Central memory CD8-positive, alpha-beta T cell (primary cell): ENCODE results near the gene COG5.
"Not testable (repeated sequence)": the region's sequence is repeated elsewhere in the genome, so short reads cannot be mapped to it uniquely, and the experiment has no call there.

Experiments
- ATAC-seq: fragments of 150-1000 bp; cut with Tn5 transposase; replicated peaks from 2 replicates; pipeline ENCODE4 v1.10.0; 2022; ENCODE audit warnings: mild to moderate bottlenecking, moderate FRiP score, moderate number of reproducible peaks; ENCODE audit not compliant: poor library complexity, severe bottlenecking; ENCODE audit errors: extremely low read depth
- DNase-seq, 2 donors: peaks; one replicate each; pipeline ENCODE4 v3.0.0; 2021; ENCODE audit warnings: low spot score in 2 of 2
- H3K27ac Mint-ChIP-seq: one replicate; pipeline ENCODE4 v1.8.0; 2022; ENCODE audit warnings: low read depth, mild to moderate bottlenecking, moderate library complexity, mixed read lengths
- H3K27me3 Mint-ChIP-seq: one replicate; pipeline ENCODE4 v1.8.0; 2022; ENCODE audit warnings: mixed read lengths
- H3K36me3 Mint-ChIP-seq: one replicate; pipeline ENCODE4 v1.8.0; 2022; ENCODE audit warnings: mild to moderate bottlenecking, moderate library complexity, mixed read lengths; ENCODE audit not compliant: insufficient read depth
- H3K4me1 Mint-ChIP-seq: one replicate; pipeline ENCODE4 v1.8.0; 2022; ENCODE audit warnings: mixed read lengths
- H3K4me3 Mint-ChIP-seq: one replicate; pipeline ENCODE4 v1.8.0; 2022; ENCODE audit warnings: mild to moderate bottlenecking, moderate library complexity, mixed read lengths
- H3K9me3 Mint-ChIP-seq: one replicate; pipeline ENCODE4 v1.8.0; 2022; ENCODE audit warnings: mixed read lengths

The COG5 gene

DNA sequence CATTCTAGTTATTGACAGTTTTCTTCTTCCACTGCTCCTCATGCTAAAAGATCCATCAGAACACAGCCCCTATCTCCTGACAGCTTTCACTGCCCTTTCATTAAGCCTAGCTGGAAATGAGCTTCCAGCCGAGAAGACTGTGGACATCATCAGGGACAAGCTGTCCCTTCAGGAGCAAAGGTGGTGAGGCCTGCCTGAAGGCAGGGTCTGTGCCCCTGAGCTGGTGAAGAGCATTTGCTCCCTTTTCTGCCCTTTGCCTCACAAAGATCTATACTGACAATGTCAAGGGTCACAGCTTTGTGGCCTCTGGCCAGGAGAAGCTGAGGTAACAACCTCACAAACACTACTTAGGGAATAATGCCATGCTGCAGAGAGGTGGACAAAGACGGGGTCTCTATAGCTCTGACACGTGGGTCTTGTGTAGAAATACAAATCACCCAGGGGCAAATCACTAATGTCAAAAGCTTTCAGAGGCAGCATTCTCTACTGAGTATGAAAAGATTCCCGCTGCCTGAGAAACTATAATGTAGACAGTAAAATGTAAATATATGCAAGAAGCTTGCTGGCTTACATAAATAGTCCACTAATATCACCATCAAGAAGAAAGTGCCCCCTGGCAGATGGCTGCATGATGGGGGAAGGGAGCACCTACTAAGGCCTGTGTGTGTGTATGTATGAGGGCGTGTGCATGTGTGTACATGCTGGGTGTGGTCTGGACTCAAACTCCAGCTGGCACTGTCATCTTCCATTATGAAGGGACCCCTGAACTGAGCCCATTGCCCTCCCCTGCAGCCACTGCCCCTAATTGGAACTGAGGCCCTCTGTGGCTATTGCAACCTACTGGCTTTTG lies 339.1 kb downstream of the COG5 start:
- no peak overlapping the region for H3K4me3 Mint-ChIP-seq
- no peaks in the 10 kb centered on the region for H3K9me3 Mint-ChIP-seq
- no peak overlapping the region for H3K27ac Mint-ChIP-seq
- DNase-seq (no peak), ATAC-seq (no peak)
- peaks cover 19% of the 10 kb centered on the region for H3K36me3 Mint-ChIP-seq
- H3K27me3 Mint-ChIP-seq = no peaks in the 10 kb centered on the region
- no peaks in the 10 kb centered on the region for H3K4me1 Mint-ChIP-seq

DNA sequence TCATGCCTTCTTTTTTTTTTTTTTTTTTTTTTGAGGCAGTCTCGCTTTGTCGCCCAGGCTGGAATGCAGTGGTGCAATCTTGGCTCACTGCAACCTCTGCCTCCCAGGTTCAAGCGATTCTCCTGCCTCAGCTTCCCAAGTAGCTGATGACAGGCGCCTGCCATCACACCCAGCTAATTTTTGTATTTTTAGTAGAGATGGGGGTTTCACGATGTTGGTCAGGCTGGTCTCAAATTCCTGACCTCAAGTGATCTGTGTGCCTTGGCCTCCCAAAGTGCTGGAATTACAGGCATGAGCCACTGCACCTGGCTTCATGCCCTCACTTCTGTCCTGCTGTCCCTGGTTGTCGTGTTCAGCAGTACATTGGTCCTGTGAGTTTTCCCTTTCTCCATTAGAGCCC lies 342.9 kb downstream of the COG5 start:
- not testable (repeated sequence) for H3K4me1 Mint-ChIP-seq, H3K9me3 Mint-ChIP-seq, H3K4me3 Mint-ChIP-seq, DNase-seq, H3K27me3 Mint-ChIP-seq, H3K27ac Mint-ChIP-seq, ATAC-seq
- peaks cover 11% of the 10 kb centered on the region for H3K36me3 Mint-ChIP-seq

DNA sequence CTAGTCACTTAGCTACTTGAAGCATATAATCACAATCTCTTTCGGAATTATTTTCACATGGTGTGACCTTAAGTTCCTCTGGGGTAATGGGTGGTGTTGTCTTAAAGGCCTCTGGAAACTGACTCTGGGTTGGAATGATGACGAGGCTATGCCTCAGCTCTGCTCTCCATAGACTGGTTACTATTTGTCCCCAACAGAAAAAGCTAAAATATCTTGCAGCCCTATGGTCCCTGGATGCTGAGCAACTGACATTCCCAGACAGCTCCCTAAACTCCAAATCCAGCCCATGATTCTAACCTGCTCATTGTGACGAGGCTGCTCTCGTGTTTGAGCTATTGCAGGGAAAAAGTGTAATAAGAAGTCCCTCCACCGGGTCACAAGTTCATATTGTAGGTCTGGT lies 343.4 kb downstream of the COG5 start:
- Mint-ChIP-seq H3K27ac (no peak overlapping the region), H3K4me1 (no peaks in the 10 kb centered on the region), H3K36me3 (peaks cover 11% of the 10 kb centered on the region), H3K27me3 (no peaks in the 10 kb centered on the region), H3K4me3 (no peak overlapping the region), H3K9me3 (no peaks in the 10 kb centered on the region)
- no peak for DNase-seq
- no peak for ATAC-seq

DNA sequence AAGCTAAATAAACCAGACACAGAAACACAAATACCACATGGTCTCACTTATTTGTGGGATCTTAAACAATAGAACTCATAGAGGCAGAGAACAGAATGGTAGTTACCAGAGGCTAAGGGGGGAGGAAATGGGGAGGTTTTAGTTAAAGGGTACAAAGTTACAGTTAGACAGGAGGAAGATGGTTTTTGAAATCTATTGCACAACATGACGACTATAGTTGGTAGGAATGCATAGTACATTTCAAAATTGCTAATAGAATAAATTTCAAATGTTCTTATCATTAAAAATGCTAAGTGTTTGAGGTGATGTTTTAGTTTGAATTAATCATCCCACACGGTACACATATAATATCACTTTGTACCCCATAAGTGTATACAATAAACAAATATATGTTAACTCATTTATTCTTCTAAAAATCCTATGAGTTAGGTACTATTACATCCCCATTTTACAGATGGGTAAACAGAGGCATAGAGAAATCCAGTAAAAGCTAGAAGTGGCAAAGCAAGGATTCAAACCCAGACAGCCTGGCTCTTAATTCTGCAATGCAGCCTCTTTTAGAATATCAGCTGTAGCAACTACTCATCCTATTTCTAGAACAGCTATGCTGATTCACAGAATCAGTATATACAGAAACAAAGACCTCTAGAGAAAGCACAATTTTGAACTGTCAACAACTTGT lies 344.0 kb downstream of the COG5 start:
- no peak for ATAC-seq
- Mint-ChIP-seq H3K27ac (no peak overlapping the region), H3K4me1 (no peaks in the 10 kb centered on the region), H3K9me3 (peaks cover 6% of the 10 kb centered on the region), H3K36me3 (peaks cover 11% of the 10 kb centered on the region), H3K4me3 (no peak overlapping the region), H3K27me3 (no peaks in the 10 kb centered on the region)
- DNase-seq = no peak

DNA sequence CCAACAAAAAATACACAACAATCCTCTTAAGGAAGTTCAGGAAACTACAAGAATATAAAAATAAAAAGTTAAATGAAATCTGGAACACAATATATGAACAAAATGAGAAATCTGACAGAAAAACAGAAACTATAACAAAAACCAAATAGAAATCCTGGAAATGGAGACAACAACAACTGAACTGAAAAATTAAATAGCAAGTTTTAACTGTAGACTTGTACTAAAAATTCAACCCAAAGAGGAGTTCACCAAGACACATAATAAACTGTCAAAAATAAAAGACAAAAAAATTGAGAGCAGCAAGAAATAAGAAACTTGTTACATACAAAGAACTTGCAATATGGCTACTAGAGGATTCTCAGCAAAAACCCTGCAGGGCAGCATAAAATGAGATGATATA lies 349.8 kb downstream of the COG5 start:
- H3K4me1 Mint-ChIP-seq = no peaks in the 10 kb centered on the region
- H3K9me3 Mint-ChIP-seq = peaks cover 14% of the 10 kb centered on the region
- no peaks in the 10 kb centered on the region for H3K27me3 Mint-ChIP-seq
- ATAC-seq = no peak
- DNase-seq = no peak
- no peak overlapping the region for H3K4me3 Mint-ChIP-seq
- peaks cover 8% of the 10 kb centered on the region for H3K36me3 Mint-ChIP-seq
- no peak overlapping the region for H3K27ac Mint-ChIP-seq

DNA sequence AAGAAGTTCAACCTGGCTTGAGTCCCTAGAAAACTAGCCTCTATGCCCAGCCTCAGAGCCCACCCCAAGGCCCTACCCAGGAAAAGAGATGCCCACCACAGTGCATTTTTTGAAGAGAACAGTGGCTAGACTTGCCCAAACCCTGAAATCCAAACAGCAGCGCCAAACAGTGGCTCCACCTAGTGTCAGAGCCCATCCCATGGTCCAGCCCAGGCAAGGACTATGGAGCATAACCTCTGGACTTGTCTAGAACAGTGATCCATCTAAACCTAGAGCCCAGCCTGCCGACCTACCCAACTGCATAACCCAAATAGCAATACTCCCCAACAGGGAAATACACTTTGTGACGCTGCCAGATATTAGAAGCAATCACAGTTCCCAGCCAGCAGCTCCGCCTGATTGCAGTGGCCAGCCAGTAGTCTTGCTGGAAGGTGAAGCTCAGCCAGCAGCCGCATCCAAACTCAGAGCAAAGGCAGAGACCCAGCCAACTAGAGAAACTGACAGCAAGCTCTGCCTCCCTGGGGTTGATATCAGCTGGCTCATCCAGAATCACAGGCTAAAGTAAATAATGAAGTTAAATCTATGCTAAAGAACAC lies 350.4 kb downstream of the COG5 start:
- Mint-ChIP-seq H3K4me1 (no peaks in the 10 kb centered on the region), H3K27ac (no peak overlapping the region), H3K27me3 (no peaks in the 10 kb centered on the region), H3K9me3 (peaks cover 14% of the 10 kb centered on the region), H3K4me3 (no peak overlapping the region), H3K36me3 (peaks cover 8% of the 10 kb centered on the region)
- DNase-seq = no peak
- ATAC-seq = no peak

- H3K27ac Mint-ChIP-seq = no peak overlapping the region
- peaks cover 7% of the 10 kb centered on the region for H3K36me3 Mint-ChIP-seq
- ATAC-seq = no peak
- H3K27me3 Mint-ChIP-seq = no peaks in the 10 kb centered on the region
- H3K4me3 Mint-ChIP-seq = no peak overlapping the region
- DNase-seq = no peak
- no peaks in the 10 kb centered on the region for H3K4me1 Mint-ChIP-seq
- H3K9me3 Mint-ChIP-seq = peaks cover 14% of the 10 kb centered on the region
Measured at GRCh38 chr7:107212725-107213124, 351.0 kb downstream of the COG5 start.

DNA sequence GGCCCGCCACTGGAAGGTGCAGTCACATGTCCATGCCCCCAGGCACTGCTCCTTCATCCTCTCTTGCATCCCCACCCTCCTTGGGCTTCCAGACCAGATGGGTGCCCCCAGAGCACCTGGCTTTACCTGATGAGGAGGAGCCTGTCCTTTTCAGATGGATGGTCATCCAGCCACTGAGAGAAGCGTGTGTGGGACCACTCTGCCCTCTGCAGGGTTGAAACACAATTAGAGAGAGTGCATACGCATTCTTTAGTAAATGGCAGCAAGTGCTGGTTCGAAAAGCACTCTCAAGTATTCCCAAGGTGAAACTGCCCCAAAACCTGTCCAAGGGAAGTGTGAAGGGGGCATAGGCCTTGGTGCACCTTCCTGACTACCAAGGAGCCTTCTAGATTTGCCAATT lies 353.3 kb downstream of the COG5 start:
- Mint-ChIP-seq H3K4me3 (no peak overlapping the region), H3K4me1 (no peaks in the 10 kb centered on the region), H3K27me3 (no peaks in the 10 kb centered on the region), H3K9me3 (peaks cover 14% of the 10 kb centered on the region), H3K36me3 (peaks cover 16% of the 10 kb centered on the region), H3K27ac (no peak overlapping the region)
- ATAC-seq = no peak
- DNase-seq = no peak

- H3K36me3 Mint-ChIP-seq = peaks cover 20% of the 10 kb centered on the region
- H3K27me3 Mint-ChIP-seq = no peaks in the 10 kb centered on the region
- peaks cover 8% of the 10 kb centered on the region for H3K9me3 Mint-ChIP-seq
- H3K4me1 Mint-ChIP-seq = no peaks in the 10 kb centered on the region
- H3K4me3 Mint-ChIP-seq = no peak overlapping the region
- ATAC-seq (no peak), DNase-seq (no peak)
- H3K27ac Mint-ChIP-seq = peak overlapping the region; percentile 50
Measured at GRCh38 chr7:107209565-107209964, 354.2 kb downstream of the COG5 start.

DNA sequence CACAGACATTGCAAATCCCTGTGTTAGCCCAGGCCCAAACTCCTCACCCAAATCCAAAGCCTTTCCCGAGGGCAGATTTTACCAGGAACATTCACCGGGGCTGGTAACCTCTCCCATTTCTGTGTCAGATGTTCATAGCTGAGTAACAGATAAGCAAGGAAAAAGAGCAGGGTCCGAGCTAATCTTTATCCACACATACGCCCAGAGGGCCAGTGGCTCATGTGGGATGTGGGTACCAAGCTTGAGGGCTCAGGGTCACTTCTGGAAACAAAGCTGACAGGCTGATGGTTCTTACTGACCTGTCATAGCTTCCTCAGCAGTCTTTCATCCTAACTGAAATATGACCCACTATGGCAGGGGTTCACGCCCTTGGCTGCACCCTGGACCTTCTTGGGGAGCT lies 355.2 kb downstream of the COG5 start:
- Mint-ChIP-seq H3K27me3 (no peaks in the 10 kb centered on the region), H3K9me3 (peaks cover 2% of the 10 kb centered on the region), H3K4me3 (no peak overlapping the region), H3K4me1 (no peaks in the 10 kb centered on the region), H3K36me3 (peaks cover 25% of the 10 kb centered on the region), H3K27ac (peak overlapping the region; percentile 50)
- ATAC-seq = no peak
- no peak for DNase-seq

- Mint-ChIP-seq H3K27ac (no peak overlapping the region), H3K36me3 (peaks cover 26% of the 10 kb centered on the region), H3K4me3 (no peak overlapping the region), H3K27me3 (no peaks in the 10 kb centered on the region), H3K9me3 (no peaks in the 10 kb centered on the region), H3K4me1 (no peaks in the 10 kb centered on the region)
- ATAC-seq (no peak), DNase-seq (no peak)
Measured at GRCh38 chr7:107208024-107208521, 355.6 kb downstream of the COG5 start.

GRCh38 chr7:107207459-107207858 lies 356.3 kb downstream of the COG5 start:
- ATAC-seq (no peak), DNase-seq (no peak)
- Mint-ChIP-seq H3K9me3 (no peaks in the 10 kb centered on the region), H3K4me3 (no peak overlapping the region), H3K27me3 (no peaks in the 10 kb centered on the region), H3K27ac (no peak overlapping the region), H3K36me3 (peaks cover 31% of the 10 kb centered on the region), H3K4me1 (no peaks in the 10 kb centered on the region)

DNA sequence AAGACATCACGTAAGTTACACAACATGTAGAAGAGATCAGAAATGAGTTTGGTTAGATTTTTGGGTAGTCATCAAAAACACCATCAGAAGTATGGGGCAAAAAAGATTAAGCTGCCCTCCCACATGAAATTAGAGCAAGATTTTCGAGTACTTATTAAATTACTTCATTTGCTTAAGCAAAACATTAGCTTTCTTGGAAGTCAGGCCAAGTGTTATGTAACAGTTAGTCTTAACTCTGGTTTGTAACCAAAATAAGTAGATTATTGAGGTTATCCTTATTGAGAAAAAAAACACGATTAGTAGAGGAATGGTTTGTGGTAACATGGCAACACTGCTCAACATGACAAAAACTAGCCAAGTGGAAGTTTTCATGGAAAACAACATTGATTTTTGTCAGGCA lies 357.0 kb downstream of the COG5 start:
- Mint-ChIP-seq H3K9me3 (no peaks in the 10 kb centered on the region), H3K27me3 (no peaks in the 10 kb centered on the region), H3K4me1 (no peaks in the 10 kb centered on the region), H3K27ac (no peak overlapping the region), H3K4me3 (no peak overlapping the region), H3K36me3 (peaks cover 37% of the 10 kb centered on the region)
- DNase-seq = no peak
- ATAC-seq = no peak
